CMK (cell line): Measurements from ENCODE around the gene MTO1.
A peak's percentile ranks its signal among the peaks of the same experiment; 100 is the strongest.

ENCODE experiments used
- DNase-seq: peaks from one replicate; pipeline ENCODE4 v3.0.0-alpha.2; 2010; ENCODE audit warnings: low read depth

Gene MTO1, protein sequence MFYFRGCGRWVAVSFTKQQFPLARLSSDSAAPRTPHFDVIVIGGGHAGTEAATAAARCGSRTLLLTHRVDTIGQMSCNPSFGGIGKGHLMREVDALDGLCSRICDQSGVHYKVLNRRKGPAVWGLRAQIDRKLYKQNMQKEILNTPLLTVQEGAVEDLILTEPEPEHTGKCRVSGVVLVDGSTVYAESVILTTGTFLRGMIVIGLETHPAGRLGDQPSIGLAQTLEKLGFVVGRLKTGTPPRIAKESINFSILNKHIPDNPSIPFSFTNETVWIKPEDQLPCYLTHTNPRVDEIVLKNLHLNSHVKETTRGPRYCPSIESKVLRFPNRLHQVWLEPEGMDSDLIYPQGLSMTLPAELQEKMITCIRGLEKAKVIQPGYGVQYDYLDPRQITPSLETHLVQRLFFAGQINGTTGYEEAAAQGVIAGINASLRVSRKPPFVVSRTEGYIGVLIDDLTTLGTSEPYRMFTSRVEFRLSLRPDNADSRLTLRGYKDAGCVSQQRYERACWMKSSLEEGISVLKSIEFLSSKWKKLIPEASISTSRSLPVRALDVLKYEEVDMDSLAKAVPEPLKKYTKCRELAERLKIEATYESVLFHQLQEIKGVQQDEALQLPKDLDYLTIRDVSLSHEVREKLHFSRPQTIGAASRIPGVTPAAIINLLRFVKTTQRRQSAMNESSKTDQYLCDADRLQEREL

DNA sequence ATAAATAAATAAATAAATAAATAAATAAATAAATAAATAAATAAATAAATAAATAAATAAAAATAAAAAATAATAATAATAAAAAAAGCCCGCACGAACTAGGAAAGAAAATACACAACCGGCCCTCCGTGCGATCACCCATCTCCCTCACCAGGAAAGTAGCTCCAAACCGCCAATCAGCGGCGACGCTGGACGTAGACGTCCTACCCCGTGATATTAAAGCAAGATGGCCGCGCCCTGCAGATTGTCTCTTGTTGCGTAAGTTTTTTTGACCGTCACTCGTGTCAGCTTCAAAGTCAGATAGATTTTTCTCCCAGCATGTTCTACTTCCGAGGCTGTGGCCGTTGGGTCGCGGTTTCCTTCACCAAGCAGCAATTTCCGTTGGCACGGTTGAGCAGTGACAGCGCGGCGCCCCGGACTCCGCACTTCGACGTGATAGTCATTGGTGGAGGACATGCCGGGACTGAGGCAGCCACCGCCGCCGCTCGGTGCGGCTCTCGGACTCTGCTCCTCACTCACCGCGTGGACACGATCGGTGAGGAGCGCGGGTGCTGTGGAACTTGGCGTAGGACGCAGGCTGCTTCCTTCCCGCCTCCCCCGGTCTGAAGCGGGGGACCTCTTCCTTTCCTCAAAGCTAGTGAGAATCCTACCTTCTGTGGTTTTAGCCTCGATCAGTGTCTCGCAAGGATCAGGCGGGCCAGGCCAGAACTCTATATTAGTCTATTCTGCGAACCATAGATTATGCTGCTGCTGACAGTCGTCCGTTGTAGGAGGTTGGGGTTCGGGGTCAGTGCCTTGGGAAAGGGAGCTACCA, at the start of gene MTO1:
Gene MTO1, plus strand, starts transcription at position 201 of the 814 bp plus-strand sequence. Its CDS starts 118 bp downstream, at position 319.
- DNase-seq = peak; percentile 74

DNA sequence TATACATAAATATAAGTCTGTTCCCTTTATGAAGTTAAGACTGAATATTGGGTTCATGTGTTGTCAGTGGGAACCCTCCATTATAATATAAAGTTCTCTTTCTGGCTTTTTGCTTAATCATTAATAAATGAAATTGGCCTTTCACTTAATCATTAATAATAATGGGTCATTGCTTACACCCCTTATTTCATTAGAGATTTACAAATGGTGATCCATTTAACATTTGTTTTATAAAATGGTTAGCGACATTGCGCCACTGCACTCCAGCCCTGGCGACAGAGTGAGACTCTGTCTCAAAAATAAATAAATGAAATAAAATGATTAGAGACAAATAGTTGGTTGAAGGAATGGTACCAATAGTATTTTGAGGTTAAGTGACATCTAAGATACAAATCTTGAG, 48.4 kb upstream of the MTO1 start:
- DNase-seq = no peak

DNA sequence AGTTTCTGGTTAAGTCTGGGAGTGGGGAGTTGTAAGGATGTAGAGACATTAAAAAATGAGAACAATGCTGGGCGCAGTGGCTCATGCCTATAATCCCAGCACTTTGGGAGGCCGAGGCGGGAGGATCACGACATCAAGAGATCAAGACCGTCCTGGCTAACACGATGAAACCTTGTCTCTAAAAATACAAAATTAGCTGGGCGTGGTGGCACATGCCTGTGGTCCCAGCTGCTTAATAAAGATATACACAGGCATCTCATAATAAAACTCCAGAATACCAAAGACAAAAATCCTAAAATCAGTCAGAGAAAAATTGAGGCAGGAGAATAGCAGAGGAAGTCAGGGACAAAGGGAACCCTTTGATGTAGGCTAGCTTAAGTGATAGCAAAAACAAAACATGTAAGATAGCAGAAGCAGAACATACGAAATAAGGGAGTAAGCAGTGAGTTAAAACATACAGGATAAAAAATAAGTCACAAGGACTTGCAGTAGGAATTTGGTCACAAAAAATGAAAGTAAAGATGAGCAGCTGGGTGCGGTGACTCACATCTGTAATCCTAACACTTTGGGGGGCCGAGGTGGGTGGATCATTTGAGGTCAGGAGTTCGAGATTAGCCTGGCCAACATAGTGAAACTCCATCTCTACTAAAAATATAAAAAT, 43.3 kb upstream of the MTO1 start:
- no peak for DNase-seq

DNA sequence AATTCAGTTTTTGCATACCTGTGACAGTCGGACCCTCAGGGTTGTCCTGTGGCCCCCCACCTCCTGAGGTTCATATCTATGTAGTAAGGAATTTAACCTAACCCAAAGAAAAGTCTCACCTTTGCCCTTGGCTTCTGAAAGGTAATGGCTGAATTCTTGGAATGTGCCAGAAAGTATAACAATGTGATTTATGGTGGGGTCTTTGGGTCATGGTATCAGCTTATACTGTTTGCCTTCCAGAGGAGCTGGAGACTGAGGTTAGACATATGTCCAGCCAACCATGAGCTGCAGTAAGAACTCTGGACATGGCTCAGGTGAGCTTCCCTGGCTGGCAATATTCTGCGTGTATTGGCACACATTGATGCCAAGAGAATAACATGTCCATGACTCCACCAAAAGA, 40.0 kb upstream of the MTO1 start:
- no peak for DNase-seq

DNA sequence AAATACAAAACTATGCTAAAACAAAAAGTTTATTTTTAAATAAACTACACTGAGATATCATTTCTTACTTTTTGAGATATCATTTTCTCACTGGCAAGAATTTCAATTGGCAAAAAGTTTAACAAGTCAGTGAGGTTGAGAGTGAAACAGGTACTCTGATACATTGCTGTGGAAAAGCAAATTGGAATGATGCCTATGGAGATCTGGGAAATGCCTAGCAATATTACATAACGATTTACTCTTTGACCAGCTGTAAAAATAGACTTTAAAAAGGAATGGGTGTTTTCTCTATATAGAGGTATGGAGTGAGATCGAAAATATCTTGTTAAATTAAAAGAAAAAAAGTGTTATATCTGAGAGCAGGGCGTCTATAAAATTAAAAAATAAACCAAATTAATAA, 26.3 kb upstream of the MTO1 start:
- no peak for DNase-seq

DNA sequence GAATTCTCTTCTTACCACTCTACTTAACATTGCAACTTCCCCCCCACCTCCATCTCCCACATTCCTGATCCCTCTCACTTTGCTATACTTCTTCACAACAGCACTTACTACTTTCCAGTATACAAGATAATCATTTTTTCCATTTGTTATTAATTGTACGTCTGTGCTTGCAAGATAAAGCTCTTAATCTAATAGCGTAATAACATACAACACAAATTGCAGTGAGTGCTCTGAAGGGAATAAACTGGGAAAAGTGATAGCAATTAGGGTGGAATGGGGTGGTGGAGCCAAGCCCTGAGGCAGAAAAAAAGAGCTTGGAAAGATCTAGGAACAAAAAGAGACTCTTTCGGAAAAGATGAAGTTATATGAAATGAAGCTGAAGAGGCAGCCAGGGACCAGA, 18.0 kb upstream of the MTO1 start:
- no peak for DNase-seq

DNA sequence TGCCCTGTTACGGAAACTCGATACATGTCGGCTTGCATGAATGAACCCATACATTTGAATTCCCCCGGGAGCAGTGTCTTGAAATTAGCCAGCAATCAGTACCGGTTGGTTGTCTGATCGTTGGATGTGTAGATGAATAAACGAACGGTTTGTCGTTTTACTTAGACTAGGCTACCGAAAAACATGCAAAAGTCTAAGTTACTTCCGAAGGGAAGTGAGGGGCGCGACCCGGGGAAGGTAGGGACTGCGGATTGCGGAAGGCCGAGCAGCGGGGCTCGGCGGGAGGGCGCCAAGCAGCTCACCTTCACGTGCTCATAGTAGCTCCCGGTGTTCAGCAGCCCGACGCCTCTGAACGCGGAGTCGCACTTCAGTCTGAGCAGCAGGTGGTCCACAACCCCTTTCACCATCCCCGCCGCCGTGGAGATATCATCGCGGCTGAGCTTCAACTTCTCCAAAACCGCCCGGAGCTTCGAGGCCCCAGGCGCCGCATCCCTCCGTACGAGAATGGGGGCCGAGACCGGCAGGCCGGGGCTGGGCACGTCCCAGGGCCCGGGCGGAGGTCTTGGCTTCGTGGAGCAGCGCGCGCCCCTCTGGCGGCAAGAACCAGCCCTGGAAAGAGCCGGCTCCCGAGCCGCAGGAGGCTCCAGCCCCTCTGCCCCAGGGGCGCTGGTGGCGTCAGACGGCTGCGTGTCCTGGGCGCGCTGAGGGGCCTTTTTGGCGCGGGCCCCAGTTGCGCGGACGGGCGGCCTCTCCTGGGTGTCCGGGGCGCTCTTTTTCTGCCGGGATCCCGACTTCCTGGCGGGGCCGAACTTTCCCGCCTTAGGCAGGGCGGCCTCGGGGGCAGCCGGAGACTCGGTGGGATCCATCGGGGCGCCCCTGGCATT, 10.1 kb upstream of the MTO1 start:
- DNase-seq = no peak

DNA sequence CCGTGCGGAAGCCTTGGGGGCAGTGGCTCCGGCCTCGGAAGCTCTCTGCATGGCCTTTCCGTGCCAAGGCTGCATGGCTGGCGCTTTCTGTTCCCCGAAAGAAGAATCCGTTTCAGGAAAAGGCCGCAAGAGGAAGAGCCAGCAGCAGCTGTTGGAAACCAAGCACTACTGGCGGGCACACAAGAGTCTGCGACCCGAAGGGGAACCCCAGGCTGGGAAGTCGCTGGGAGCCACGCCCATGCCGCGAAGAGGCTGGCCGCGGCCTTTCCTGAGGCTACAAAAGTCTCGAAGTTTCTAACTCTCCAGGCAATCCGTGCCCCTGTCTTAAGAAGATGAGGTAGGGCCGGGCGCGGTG, 9.5 kb upstream of the MTO1 start, which contains the start of gene CGAS:
Gene CGAS, minus strand, starts transcription at position 191 of the 355 bp plus-strand sequence. Its CDS starts 116 bp downstream, at position 75.
- DNase-seq = peak; percentile 78

DNA sequence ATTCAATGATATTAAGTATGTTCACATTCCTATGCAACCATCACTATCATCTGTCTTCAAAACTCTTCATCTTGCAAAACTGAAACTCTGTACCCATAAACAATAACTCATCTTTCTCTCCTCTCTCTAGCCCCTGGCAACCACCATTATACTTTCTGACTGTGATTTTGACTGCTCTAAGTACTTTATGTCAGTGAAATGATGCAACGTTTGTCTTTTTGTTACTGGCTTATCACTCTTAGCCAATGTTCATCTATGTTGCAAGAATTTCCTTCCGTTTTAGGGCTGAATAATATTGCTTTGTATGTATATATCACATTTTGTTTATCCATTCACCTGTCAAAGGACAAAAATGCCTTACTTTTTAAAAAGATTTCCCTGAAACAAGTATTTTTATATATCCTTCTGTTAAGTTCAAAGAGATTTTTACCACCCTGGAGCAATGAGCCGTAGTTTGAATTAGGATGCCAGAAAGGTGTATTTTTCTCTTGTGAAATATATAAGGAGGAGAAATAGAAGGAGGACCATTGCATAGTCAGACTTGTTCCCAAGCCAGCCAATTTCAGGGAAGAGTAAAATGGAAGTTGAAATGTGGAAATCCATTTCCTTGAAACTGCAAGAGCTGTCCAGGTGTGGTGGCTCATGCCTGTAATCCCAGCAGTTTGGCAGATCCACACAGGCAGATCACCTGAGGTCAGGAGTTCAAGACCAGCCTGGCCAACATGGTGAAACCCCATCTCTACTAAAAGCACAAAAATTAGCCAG, 5.5 kb upstream of the MTO1 start:
- DNase-seq = no peak

DNA sequence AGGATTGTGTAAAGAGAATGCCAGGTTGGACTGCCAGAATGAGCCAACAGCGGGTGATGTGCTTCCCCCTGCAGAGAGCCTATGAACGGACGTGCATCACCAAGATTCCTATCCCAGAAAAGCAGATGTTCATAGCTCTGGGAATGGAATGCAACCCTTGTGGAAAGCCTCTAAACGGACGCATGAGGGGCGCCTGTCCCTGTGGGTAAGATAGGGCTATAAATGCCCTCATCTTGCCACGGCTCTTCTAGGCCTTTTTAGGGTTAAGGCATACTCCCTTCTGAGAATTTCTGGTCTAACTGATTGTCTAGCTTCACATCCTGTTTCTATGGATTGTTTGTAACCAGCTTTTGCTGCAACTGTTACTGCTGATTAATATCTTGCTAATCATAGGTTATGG, 2.1 kb upstream of the MTO1 start:
- DNase-seq = peak; percentile 52

DNA sequence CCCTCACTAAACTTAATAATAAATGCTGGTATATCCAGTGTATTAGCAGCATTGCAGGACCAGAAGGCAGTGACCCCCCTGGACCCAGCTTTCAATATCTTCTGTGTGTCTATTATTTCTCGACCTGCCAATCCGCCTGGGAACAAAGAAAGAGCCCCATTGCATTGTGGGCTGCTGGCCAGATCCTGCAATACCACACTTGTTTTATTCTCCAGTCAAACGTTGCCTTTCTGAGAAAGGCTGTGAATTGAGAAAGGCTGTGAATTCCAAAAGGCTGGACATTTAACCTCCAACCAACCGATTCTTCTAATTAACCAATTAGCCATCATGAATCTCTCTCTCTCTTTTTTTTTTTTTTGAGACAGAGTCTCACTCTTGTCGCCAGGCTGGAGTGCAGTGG, 1.5 kb upstream of the MTO1 start:
- DNase-seq = no peak

DNA sequence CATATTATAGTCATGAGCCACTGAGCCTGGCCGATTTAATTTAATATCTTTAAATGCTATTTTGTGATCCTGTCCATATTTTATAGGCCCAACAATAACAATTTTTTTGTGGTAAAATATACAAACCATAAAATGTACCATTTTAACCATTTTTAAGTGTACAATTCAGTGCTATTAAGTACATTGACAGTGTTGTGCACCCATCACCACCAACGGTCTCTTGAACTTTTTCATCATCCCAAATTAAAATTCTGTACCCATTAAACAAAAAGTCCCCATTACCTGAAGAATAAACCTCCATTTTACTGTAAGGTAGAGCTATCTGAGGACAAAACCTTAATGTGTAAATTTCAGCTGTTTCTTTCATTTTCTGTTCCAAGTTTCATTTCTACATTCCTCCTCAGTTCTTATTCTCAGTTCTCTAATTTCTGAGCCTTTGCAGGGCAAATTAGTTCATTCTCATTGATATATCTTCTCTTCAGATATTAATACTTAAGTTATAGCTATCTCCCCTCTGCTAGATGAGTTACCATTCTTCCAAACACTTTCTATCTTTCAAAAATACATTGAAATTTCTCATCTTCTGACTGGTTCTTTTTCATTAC, 10.3 kb downstream of the MTO1 start:
- no peak for DNase-seq

DNA sequence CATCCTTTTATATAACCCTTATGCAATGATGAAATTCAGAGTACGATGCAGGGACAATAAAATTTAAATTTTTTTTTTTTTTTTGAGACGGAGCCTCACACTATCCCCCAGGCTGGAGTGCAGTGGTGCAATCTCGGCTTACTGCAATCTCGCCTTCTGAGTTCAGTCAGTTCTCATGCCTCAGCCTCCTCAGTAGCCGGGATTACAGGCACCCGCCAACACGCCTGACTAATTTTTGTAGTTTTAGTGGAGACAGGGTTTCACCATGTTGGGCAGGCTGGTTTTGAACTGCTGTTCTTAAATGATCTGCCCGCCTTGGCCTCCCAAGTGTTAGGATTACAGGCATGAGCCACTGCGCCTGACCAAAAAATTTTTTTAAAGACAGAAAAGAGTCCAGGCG, 15.2 kb downstream of the MTO1 start:
- DNase-seq = no peak

DNA sequence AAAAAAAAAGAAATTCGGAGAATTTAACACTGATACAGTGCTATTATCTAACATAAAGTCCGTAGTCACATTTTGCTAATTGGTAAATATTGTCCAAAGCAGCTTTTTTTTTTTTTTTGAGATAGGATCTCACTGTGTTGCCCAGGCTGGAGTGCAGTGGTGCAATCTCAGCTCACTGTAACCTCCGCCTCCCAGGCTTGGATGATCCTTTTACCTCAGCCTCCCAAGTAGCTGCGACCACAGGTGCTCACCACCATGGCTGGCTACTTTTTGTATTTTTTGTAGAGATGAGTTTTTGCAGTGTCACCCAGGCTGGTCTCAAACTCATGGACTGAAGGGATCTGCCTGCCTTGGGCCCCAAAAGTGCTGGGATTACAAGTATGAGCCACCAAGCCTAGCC, 15.9 kb downstream of the MTO1 start:
- DNase-seq = no peak

DNA sequence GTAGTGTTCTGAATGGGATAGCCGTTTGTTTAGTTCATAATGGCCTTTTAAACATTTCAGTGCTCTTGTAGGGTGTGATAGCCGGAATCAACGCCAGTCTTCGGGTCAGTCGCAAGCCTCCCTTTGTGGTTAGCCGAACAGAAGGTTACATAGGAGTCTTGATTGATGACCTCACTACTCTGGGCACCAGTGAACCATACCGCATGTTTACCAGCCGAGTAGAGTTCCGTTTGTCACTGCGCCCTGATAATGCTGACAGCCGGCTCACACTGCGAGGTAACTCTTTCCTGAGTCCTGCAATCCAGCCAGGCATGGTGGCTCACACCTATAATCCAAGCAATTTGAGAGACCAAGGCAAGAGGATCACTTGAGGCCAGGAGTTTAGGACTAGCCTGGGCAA, 20.4 kb downstream of the MTO1 start:
- no peak for DNase-seq

DNA sequence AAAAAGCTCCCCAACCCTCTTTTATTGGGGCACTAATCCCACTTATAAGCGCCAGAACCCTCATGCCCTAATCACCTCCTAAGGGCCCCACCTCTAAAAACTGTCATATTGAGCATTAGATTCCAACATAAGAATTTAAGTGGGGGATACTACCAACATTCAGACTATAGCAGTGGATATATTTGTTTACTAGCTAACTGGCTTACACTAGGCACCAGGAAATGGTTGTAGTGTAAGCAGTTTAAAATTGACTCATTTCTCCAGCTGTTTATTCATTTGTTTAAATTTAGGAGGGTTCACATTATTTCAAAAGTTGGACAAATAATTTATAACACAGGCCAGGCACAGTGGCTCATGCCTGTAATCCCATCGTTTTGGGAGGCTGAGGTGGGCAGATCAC, 22.9 kb downstream of the MTO1 start:
- DNase-seq = no peak

DNA sequence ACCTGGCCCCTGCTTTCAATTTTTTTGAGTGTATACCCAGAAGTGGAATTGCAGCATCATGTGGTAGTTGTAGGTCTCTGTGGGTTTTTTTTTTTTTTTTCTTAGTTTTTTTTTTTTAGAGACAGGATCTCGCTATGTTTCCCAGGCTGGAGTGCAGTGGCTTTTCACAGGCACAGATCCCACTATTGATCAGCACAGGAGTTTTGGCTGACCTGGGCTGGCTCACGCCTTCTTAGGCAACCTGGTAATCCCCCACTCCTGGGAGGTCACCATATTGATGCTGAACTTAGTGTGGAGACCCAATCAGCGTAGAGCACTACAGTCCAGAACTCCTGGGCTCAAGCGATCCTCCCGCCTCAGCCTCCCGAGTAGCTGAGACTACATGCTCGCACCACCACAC, 25.9 kb downstream of the MTO1 start:
- DNase-seq = no peak

DNA sequence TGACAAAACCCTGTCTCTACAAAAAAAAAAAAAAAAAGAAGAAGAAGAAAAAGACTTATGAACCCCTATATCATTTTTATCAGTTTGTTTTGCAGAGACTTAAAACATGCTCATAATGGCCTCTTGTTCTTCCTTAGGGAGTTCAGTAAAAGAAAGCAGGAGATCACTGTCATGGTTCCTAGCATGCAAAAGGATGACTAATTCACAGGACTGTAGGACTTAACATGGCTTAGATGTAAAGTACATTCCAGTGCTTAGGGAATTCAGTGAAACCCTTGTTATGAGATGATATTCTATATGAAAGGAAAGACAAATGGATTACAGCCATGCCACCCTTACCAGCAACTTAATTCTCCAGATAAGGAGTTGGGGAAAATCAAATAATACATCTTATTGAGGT, 29.8 kb downstream of the MTO1 start:
- DNase-seq = no peak

DNA sequence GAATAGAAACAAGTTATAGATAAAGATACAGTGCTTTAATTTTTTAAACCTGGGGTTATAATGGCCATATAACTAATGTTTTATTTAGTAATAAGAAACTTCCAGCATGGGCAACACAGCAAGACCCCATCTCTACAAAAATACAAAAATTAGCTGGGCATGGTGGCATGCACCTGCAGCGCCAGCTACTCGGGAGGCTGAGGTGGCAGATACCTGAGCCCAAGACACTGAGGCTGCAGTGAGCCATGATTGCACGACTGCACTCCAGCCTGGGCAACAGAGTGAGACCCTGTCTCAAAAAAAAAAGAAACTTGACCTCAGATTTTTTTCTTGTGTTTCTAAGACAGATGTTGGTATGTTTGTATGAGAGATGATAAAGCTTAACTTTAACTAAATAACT, 36.4 kb downstream of the MTO1 start:
- no peak for DNase-seq
